Natural killer cell (primary cell): Measurements from ENCODE around the gene GJB2. TPM values are rescaled to one million over a fixed set of nuclear protein-coding genes. Genes with fewer than 3 reads are reported as not detected.
A peak's percentile ranks its signal among the peaks of the same experiment; 100 is the strongest.

Experiments
- ATAC-seq, 3 donors: fragments of 150-1000 bp in 2 of 3; fragments of 200-7000 bp in 1 of 3; cut with Tn5 transposase; 1 replicate in 1 of 3; 2 replicates in 2 of 3; pipeline ENCODE4 v1.10.0; 2021; ENCODE audit warnings: mild to moderate bottlenecking in 2 of 3, moderate library complexity in 2 of 3
- DNase-seq, 2 donors: peaks; one replicate each; pipeline versions ENCODE4 v3.0.0 to v3.0.0-alpha.2; 2013 to 2021; ENCODE audit warnings: mixed read lengths in 1 of 2
- H3K27ac ChIP-seq: one replicate; pipeline ENCODE4 v1.5.1; 2013; ENCODE audit warnings: mild to moderate bottlenecking, low read length
- H3K27me3 ChIP-seq: one replicate; pipeline ENCODE4 v1.6.1; 2013; ENCODE audit warnings: low read length; ENCODE audit not compliant: control insufficient read depth, insufficient read depth
- H3K36me3 ChIP-seq: one replicate; pipeline ENCODE4 v1.6.1; 2013; ENCODE audit warnings: low read length; ENCODE audit not compliant: control insufficient read depth, insufficient read depth
- H3K4me1 ChIP-seq: one replicate; pipeline ENCODE4 v1.6.1; 2013; ENCODE audit warnings: low read length; ENCODE audit not compliant: control insufficient read depth, insufficient read depth
- H3K4me3 ChIP-seq: one replicate; pipeline ENCODE4 v1.5.1; 2013; ENCODE audit warnings: low read length
- H3K9me3 ChIP-seq: one replicate; pipeline ENCODE4 v1.6.1; 2013; ENCODE audit warnings: low read length; ENCODE audit not compliant: control insufficient read depth, insufficient read depth
- H3K27ac Mint-ChIP-seq, 2 donors: one replicate each; pipeline ENCODE4 v1.8.0; 2022; ENCODE audit warnings: mild to moderate bottlenecking in 2 of 2, mixed read lengths in 2 of 2, moderate library complexity in 1 of 2
- H3K27me3 Mint-ChIP-seq, 2 donors: one replicate each; pipeline ENCODE4 v1.8.0; 2022; ENCODE audit warnings: low read depth in 2 of 2, mixed read lengths in 2 of 2
- H3K36me3 Mint-ChIP-seq: one replicate; pipeline ENCODE4 v1.8.0; 2022; ENCODE audit warnings: mixed read lengths
- H3K4me1 Mint-ChIP-seq, 2 donors: one replicate each; pipeline ENCODE4 v1.8.0; 2022; ENCODE audit warnings: mixed read lengths in 2 of 2
- H3K4me3 Mint-ChIP-seq: one replicate; pipeline ENCODE4 v1.8.0; 2022; ENCODE audit warnings: mild to moderate bottlenecking, moderate library complexity, mixed read lengths
- H3K9me3 Mint-ChIP-seq, 2 donors: one replicate each; pipeline ENCODE4 v1.8.0; 2022; ENCODE audit warnings: mixed read lengths in 2 of 2
- WGBS: methylation state at CpG from one replicate; pipeline ENCODE4 v1.1.7; 2013; ENCODE audit warnings: missing lambda C conversion rate; ENCODE audit not compliant: insufficient coverage; 5-methylcytosine and 5-hydroxymethylcytosine counted together
- intact Hi-C: fragments of 100-400 bp; cut with micrococcal nuclease; formaldehyde crosslinking; loops from one replicate; pipeline ENCODE4 v1.14.2; 2022
- total RNA-seq, 4 donors: library from RNA; stranded (reverse); fragments of 120-200 nt in 1 of 4; gene quantifications; one replicate each; pipeline versions ENCODE4 v1.2.3 to v1.2.4, GENCODE V29; 2013 to 2022
- TF ChIP-seq, protein P1 (sequence below): fragments of 200-600 bp; IDR thresholded peaks from one replicate; pipeline ENCODE4 v1.8.0; 2022; ENCODE audit warnings: antibody characterized with exemption

Gene GJB2
- total RNA-seq, 3 donors from 2014 or later (not counting 1 experiment from before 2014, with no cell fraction given): 0.40 TPM; not detected in 2

DNA sequence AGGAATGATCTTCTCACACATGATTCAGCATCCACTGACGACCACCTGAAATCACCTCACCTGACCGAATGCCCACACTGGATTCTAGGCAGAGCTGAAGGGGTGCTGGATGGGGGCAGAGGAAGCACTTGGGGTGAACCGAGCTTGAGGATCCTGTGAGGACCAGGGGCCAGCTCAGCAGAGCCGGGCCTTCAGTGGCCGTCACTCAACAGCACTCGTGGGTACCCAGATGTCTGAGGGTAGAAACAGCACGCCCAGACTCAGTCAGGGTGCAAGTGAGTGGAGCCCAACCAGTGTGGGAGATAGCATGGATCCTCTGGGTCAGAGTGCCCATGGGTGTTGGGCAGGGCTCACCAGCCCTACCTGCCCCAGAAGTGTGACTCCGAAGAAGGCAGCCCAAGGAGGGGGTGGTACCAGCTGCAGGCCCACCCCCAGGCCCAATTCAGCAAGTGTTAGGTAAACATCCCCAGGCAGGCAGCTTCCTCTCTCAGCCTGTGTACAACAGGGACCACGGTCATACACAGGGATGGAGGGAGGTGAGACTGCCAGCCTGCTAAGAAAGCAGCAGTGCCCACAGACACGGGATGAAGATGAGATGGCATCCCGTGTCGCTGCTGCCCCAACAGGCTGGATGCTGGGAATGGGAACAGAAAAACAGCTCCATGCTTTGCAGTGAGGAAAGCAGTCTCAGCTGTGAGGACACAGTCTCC is 48.4 kb downstream of the GJB2 start:
- Mint-ChIP-seq H3K9me3 (no peaks in the 10 kb centered on the region), H3K27me3 (peaks cover 23 to 42% of the 10 kb centered on the region in 2 donors), H3K27ac (no peak overlapping the region), H3K4me1 (no peaks in the 10 kb centered on the region), H3K4me3 (no peak overlapping the region), H3K36me3 (no peaks in the 10 kb centered on the region)
- DNase-seq: no peak
- Histone ChIP-seq H3K4me3 (no peak overlapping the region), H3K27ac (no peak overlapping the region), H3K4me1 (no peaks in the 10 kb centered on the region), H3K27me3 (peaks cover 13% of the 10 kb centered on the region), H3K36me3 (no peaks in the 10 kb centered on the region), H3K9me3 (no peaks in the 10 kb centered on the region)
- intact Hi-C loops: no loop called here
- TF ChIP-seq, protein P1, sequence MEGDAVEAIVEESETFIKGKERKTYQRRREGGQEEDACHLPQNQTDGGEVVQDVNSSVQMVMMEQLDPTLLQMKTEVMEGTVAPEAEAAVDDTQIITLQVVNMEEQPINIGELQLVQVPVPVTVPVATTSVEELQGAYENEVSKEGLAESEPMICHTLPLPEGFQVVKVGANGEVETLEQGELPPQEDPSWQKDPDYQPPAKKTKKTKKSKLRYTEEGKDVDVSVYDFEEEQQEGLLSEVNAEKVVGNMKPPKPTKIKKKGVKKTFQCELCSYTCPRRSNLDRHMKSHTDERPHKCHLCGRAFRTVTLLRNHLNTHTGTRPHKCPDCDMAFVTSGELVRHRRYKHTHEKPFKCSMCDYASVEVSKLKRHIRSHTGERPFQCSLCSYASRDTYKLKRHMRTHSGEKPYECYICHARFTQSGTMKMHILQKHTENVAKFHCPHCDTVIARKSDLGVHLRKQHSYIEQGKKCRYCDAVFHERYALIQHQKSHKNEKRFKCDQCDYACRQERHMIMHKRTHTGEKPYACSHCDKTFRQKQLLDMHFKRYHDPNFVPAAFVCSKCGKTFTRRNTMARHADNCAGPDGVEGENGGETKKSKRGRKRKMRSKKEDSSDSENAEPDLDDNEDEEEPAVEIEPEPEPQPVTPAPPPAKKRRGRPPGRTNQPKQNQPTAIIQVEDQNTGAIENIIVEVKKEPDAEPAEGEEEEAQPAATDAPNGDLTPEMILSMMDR: no peak
- ATAC-seq: peak in 1 of 3 donors; percentile 14
- 90% methylated on average over 12 of the region's 12 CpGs for WGBS

DNA sequence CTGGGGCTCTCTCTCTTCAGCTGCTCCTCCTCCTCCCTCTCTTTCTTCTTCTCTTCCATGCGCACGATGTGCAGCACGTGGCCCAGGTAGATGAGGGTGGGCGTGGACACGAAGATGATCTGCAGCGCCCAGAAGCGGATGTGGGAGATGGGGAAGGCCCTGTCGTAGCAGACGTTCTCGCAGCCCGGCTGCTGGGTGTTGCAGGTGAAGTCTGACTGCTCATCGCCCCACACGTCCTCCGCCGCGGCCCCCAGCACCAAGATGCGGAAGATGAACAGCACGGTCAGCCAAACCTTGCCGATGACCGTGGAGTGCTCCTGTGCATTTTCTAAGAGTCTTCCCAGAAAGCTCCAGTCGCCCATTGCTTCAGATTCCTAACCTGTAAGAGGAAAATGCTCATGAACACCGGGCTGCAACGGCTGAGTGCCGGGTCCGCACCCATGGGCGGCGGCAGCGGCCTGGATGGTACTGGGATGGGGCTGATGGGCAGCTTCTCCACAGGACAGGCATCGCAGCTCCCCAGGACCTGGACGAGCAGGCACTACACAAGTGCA is 49.7 kb downstream of the GJB2 start:
- no peak overlapping the region for H3K27ac ChIP-seq
- Mint-ChIP-seq H3K27me3 (peaks cover 29 to 44% of the 10 kb centered on the region in 2 donors), H3K4me3 (no peak overlapping the region), H3K4me1 (no peaks in the 10 kb centered on the region), H3K27ac (no peak overlapping the region), H3K36me3 (no peaks in the 10 kb centered on the region), H3K9me3 (no peaks in the 10 kb centered on the region)
- ATAC-seq: no peak
- intact Hi-C loops: no loop called here
- no peaks in the 10 kb centered on the region for H3K9me3 ChIP-seq
- DNase-seq: no peak
- no peaks in the 10 kb centered on the region for H3K36me3 ChIP-seq
- 89% methylated on average over 28 of the region's 30 CpGs for WGBS
- TF ChIP-seq, protein P1: no peak
- no peak overlapping the region for H3K4me3 ChIP-seq
- peaks cover 15% of the 10 kb centered on the region for H3K27me3 ChIP-seq
- no peaks in the 10 kb centered on the region for H3K4me1 ChIP-seq

DNA sequence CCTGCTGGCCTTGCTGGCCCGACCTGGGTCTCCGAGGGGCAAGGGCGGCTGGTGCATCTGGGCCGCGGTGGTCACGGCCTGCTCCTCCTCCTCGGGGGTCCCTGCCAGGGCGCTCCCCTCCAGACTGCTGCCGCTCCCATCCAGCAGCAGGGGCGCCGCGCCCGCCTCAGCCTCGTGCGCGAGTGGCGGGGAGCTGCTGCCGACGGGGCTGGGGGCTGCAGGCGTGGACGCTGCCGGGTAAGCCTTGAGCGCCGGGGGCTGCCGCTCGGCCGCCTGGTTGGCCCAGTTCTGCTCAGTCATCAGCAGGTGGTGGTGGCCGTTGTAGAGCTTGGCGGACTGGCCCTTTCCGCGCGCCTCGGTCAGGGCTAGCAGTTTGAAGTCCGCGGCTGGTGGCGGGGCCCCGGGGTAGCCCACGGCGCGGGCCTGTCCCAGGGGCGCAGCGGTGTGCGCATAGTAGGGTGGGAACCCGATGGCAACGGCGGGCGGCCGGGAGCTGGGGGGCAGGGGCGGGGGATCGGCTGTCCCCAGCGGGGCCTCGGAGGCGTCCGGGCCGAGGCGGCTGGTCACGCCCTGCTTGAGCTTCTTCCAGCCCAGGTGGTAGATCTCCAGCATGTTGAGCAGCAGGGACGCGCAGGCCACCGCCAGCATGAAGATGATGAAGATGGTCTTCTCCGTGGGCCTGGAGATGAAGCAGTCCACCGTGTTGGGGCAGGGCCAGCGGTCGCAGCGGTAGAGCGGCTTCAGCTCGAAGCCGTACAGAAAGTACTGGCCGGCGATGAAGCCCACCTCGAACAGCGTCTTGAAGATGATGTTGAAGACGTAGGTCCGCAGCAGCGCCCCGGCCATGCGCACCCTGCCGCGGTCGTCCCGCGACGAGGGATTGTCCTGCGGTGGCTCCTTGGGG is 50.5 kb downstream of the GJB2 start:
- TF ChIP-seq, protein P1: no peak
- no peaks in the 10 kb centered on the region for H3K9me3 ChIP-seq
- 31% methylated on average over 84 of the region's 84 CpGs for WGBS
- ATAC-seq (peak in 1 of 3 donors; percentile 4), DNase-seq (no peak)
- H3K4me1 ChIP-seq: no peaks in the 10 kb centered on the region
- Mint-ChIP-seq H3K27ac (no peak overlapping the region), H3K36me3 (no peaks in the 10 kb centered on the region), H3K4me3 (no peak overlapping the region), H3K4me1 (no peaks in the 10 kb centered on the region), H3K9me3 (no peaks in the 10 kb centered on the region), H3K27me3 (peaks cover 34 to 51% of the 10 kb centered on the region in 2 donors)
- H3K27me3 ChIP-seq: peaks cover 18% of the 10 kb centered on the region
- no peaks in the 10 kb centered on the region for H3K36me3 ChIP-seq
- intact Hi-C loops: no loop called here
- H3K27ac ChIP-seq: no peak overlapping the region
- no peak overlapping the region for H3K4me3 ChIP-seq
